IPS-NIHi11 (cell line): ENCODE results near the gene CABCOCO1.
"Not testable (repeated sequence)": the region's sequence is repeated elsewhere in the genome, so short reads cannot be mapped to it uniquely, and the experiment has no call there.

Experiments
- DNase-seq: peaks from one replicate; pipeline ENCODE4 v3.0.0; 2012; ENCODE audit warnings: mixed read lengths, low spot score

The CABCOCO1 gene

GRCh38 chr10:61643316-61643751, 19.4 kb upstream of the CABCOCO1 start:
- no peak for DNase-seq

- no peak for DNase-seq
These were observed 9.0 kb upstream of the CABCOCO1 start for GRCh38 chr10:61653699-61654098.

GRCh38 chr10:61655335-61655851, 7.3 kb upstream of the CABCOCO1 start:
- DNase-seq, result no peak

- no peak for DNase-seq
These were observed 737 bp downstream of the CABCOCO1 start for GRCh38 chr10:61663466-61663865.

- DNase-seq, result no peak
These were observed 2.3 kb downstream of the CABCOCO1 start for GRCh38 chr10:61664985-61665384.

GRCh38 chr10:61669161-61669725, 6.5 kb downstream of the CABCOCO1 start:
- DNase-seq, result no peak

- DNase-seq, result no peak
These were observed 7.1 kb downstream of the CABCOCO1 start for GRCh38 chr10:61669849-61670248.

GRCh38 chr10:61673360-61673759, 10.6 kb downstream of the CABCOCO1 start:
- no peak for DNase-seq

GRCh38 chr10:61682323-61682722, 19.6 kb downstream of the CABCOCO1 start:
- no peak for DNase-seq

GRCh38 chr10:61683319-61683718, 20.6 kb downstream of the CABCOCO1 start:
- DNase-seq, result no peak

- DNase-seq, result no peak
These were observed 22.3 kb downstream of the CABCOCO1 start for GRCh38 chr10:61684894-61685507.

GRCh38 chr10:61688551-61689308, 26.0 kb downstream of the CABCOCO1 start:
- DNase-seq, result no peak

- DNase-seq, result not testable (repeated sequence)
These were observed 28.9 kb downstream of the CABCOCO1 start for GRCh38 chr10:61691667-61692066.

- no peak for DNase-seq
These were observed 29.8 kb downstream of the CABCOCO1 start for GRCh38 chr10:61692447-61693010.

- DNase-seq, result no peak
These were observed 36.4 kb downstream of the CABCOCO1 start for GRCh38 chr10:61698968-61699655.

GRCh38 chr10:61701055-61701705, 38.5 kb downstream of the CABCOCO1 start:
- no peak for DNase-seq

- DNase-seq, result no peak
These were observed 39.0 kb downstream of the CABCOCO1 start for GRCh38 chr10:61701706-61702105.

- DNase-seq, result no peak
These were observed 39.9 kb downstream of the CABCOCO1 start for GRCh38 chr10:61702584-61702983.

- no peak for DNase-seq
These were observed 42.4 kb downstream of the CABCOCO1 start for GRCh38 chr10:61705022-61705613.

GRCh38 chr10:61708846-61709245, 46.1 kb downstream of the CABCOCO1 start:
- no peak for DNase-seq

GRCh38 chr10:61712105-61712504, 49.4 kb downstream of the CABCOCO1 start:
- DNase-seq, result not testable (repeated sequence)
